Neural progenitor cell (in vitro differentiated cells): ENCODE results near the gene RNU4-1.

Experiments
- EZH2 ChIP-seq: fragments of 200-600 bp; sonication (generic); IDR thresholded peaks from 2 replicates; pipeline ENCODE4 v1.6.1; 2017; ENCODE audit warnings: antibody characterized with exemption, mild to moderate bottlenecking, moderate library complexity
- TF ChIP-seq, protein P1 (sequence below): fragments of 200-600 bp; sonication (generic); IDR thresholded peaks from 2 replicates; pipeline ENCODE4 v1.5.1; 2017; ENCODE audit warnings: antibody characterized with exemption, mild to moderate bottlenecking

DNA sequence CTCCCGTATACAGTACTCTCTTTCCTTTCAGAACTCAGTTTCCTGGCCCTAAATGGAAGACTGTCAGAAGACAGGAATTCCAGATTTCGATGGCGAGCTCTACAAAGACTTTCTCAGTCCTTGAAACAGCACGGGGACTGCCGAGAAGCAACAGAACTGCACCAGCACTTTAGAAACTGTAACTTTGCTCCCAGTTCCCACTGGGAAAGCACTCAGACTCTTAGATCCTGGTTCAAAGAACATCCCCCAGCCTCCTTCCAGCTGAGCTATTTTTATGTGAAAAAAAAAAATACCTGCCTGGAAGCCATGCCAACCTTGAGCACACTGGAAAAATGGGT is 29.3 kb downstream of the RNU4-1 start:
- TF ChIP-seq, protein P1, sequence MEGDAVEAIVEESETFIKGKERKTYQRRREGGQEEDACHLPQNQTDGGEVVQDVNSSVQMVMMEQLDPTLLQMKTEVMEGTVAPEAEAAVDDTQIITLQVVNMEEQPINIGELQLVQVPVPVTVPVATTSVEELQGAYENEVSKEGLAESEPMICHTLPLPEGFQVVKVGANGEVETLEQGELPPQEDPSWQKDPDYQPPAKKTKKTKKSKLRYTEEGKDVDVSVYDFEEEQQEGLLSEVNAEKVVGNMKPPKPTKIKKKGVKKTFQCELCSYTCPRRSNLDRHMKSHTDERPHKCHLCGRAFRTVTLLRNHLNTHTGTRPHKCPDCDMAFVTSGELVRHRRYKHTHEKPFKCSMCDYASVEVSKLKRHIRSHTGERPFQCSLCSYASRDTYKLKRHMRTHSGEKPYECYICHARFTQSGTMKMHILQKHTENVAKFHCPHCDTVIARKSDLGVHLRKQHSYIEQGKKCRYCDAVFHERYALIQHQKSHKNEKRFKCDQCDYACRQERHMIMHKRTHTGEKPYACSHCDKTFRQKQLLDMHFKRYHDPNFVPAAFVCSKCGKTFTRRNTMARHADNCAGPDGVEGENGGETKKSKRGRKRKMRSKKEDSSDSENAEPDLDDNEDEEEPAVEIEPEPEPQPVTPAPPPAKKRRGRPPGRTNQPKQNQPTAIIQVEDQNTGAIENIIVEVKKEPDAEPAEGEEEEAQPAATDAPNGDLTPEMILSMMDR: no peak
- TF ChIP-seq EZH2: no peak
